K562 (cell line): ENCODE measurements around the gene PRH1. TPM values are rescaled to one million over a fixed set of nuclear protein-coding genes. Genes with fewer than 3 reads are reported as not detected.

Source experiments
- CTCFL ChIP-seq: IDR thresholded peaks from 2 replicates; pipeline ENCODE4 v1.6.1; 2011; ENCODE audit warnings: borderline replicate concordance, low read depth, mild to moderate bottlenecking, moderate library complexity, low read length; ENCODE audit not compliant: insufficient read depth, poor library complexity, severe bottlenecking
- MTA1 ChIP-seq: fragments of 450-650 bp; IDR thresholded peaks from 2 replicates; pipeline ENCODE4 v1.6.1; 2017; ENCODE audit warnings: borderline replicate concordance
- VEZF1 ChIP-seq: fragments of 200-800 bp; sonication (Bioruptor generic); IDR thresholded peaks from 2 replicates; pipeline ENCODE4 v1.6.1; 2017; ENCODE audit warnings: missing genetic modification characterization, missing compliant biosample characterization
- ZNF407 ChIP-seq: fragments of 450-650 bp; IDR thresholded peaks from 2 replicates; pipeline ENCODE4 v1.6.1; 2016; ENCODE audit warnings: low read depth
- polyA plus RNA-seq, 8 experiments: library from polyadenylated mRNA; depleted of rRNA in 4 of 8; stranded (reverse) in 5 of 8; unstranded in 3 of 8; fragments of >200 nt; fragmentation: Nextera tagmentation in 2 of 8; fragmentation: Illumina TruSeq in 1 of 8; extraction: Ambion mirVana in 2 of 8; extraction: Trizol in 1 of 8; gene quantifications; 2 replicates each; pipeline versions ENCODE4 v1.2.1 to v1.2.3, GENCODE V29; 2011 to 2014; ENCODE audit warnings: inconsistent platforms in 1 of 8, missing spikeins in 1 of 8
- total RNA-seq, 7 experiments: library from RNA; depleted of rRNA in 6 of 7; stranded (reverse); fragments of >200 nt in 6 of 7; fragmentation: Illumina TruSeq in 2 of 7; extraction: Trizol in 2 of 7; gene quantifications; 2 replicates each; pipeline versions ENCODE4 v1.2.1 to v1.2.3, GENCODE V29; 2011 to 2021; ENCODE audit warnings: low replicate concordance in 1 of 7

Gene PRH1
- total and polyA plus RNA-seq, 9 of the 15 experiments (the other 6 are each of a cell fraction or from before 2014, with no cell fraction given), result 1.2 to 14.2 (median 6.0) TPM

- TF ChIP-seq ZNF407 (no peak), VEZF1 (CRISPR knock-in tag) (no peak), MTA1 (no peak), CTCFL (no peak)
Observed at GRCh38 chr12:10863512-10864218, 20.4 kb downstream of the PRH1 start (continued).
